ENCODE results near the gene ASB6.

ASB6 gene

DNA sequence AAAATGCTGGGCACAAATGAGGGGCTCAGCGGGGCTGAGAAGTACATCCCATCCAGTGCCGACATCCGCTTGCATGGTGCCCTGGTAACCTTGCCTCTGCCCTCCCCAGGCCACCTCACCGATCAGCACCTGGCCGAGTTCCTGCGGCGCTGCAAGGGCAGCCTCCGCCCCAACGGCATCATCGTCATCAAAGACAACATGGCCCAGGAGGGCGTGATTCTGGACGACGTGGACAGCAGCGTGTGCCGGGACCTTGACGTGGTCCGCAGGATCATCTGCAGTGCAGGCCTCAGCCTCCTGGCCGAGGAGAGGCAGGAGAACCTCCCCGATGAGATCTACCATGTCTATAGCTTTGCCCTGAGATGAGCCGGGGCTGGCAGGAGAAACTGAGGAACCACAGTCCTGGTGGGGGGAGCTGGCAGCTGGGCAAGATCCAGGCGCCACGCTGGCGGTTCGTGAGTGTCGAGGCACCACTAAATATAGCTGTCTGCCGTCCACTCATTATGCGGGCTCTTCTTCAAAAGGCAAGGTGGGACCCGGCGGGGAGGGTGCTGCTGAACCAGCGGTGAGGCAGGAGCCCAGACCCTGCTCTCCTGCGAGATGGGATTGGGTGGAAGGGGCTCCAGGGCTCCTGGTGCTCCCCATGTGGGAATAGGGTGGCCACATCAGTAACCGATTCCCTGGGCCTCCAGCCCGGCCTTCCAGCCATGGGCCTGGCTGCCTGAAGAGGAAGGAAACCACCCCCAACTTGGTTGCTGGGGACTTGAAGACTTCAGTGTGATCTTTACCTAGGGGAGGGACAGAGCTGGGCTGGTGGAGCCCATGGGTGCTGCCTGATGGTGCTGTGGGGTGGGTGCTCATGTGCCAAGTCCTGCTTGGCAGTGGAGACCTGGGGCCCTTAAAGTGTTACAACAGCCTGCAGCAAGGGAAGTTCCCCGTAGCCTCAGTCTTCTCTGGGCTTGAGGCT lies 6.6 kb downstream of the ASB6 start:
- no peak overlapping the region for H3K4me2 ChIP-seq (ENCODE audit: low read depth, low read length, poor library complexity, severe bottlenecking)
- H3F3A ChIP-seq (ENCODE audit: insufficient read depth) = no peaks in the 10 kb centered on the region
- no peaks in the 10 kb centered on the region for H3K36me3 ChIP-seq (ENCODE audit: low read length)
- no peak for TF ChIP-seq EZH2phosphoT487 (conservative IDR thresholded peaks at IDR 0.05; ENCODE audit: low read length)
- TF ChIP-seq, protein P1, sequence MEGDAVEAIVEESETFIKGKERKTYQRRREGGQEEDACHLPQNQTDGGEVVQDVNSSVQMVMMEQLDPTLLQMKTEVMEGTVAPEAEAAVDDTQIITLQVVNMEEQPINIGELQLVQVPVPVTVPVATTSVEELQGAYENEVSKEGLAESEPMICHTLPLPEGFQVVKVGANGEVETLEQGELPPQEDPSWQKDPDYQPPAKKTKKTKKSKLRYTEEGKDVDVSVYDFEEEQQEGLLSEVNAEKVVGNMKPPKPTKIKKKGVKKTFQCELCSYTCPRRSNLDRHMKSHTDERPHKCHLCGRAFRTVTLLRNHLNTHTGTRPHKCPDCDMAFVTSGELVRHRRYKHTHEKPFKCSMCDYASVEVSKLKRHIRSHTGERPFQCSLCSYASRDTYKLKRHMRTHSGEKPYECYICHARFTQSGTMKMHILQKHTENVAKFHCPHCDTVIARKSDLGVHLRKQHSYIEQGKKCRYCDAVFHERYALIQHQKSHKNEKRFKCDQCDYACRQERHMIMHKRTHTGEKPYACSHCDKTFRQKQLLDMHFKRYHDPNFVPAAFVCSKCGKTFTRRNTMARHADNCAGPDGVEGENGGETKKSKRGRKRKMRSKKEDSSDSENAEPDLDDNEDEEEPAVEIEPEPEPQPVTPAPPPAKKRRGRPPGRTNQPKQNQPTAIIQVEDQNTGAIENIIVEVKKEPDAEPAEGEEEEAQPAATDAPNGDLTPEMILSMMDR (IDR thresholded peaks at IDR 0.05; ENCODE audit: insufficient read depth, low read length, poor library complexity, severe bottlenecking) = no peak
- no peak overlapping the region for H3K27ac ChIP-seq (ENCODE audit: low read depth, low read length)
- no peak overlapping the region for H2AFZ ChIP-seq (ENCODE audit: low read depth, low read length, severe bottlenecking)
- peaks cover 47% of the 10 kb centered on the region for H3K79me2 ChIP-seq (ENCODE audit: insufficient read depth, low read length)
- H3K9ac ChIP-seq (ENCODE audit: low read length) = no peak overlapping the region
- 0 out of 2 replicates have a peak, but pooled peaks cover 3% of the 10 kb centered on the region for H4K20me1 ChIP-seq (ENCODE audit: low read depth, low read length)
- H3K4me3 ChIP-seq (ENCODE audit: insufficient read depth, low read length, poor library complexity, severe bottlenecking) = no peak overlapping the region
- no peaks in the 10 kb centered on the region for H3K9me3 ChIP-seq (ENCODE audit: insufficient read depth, low read length)
- no peaks in the 10 kb centered on the region for H3K27me3 ChIP-seq (ENCODE audit: low read length)
- H3K9me2 ChIP-seq (replicated peaks; ENCODE audit: insufficient read depth, low read length) = no peaks in the 10 kb centered on the region

DNA sequence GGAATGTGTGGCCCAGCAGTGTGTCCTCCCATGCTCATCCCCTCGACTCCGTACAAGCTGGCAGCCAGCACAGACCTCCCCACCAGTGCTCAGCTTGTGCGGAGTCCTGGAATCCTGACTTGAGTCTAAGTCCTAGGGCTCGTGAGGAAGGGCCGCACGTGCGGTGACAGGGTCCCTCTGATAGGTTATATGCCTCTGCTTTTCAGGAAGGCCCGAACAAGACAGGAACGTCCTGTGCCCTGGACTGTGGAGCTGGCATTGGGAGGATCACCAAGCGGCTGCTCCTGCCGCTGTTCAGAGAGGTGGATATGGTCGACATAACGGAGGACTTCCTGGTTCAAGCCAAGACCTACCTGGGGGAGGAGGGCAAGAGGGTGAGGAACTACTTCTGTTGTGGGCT lies 8.1 kb downstream of the ASB6 start:
- no peak overlapping the region for H3K27ac ChIP-seq (ENCODE audit: low read depth, low read length)
- TF ChIP-seq, protein P1 (IDR thresholded peaks at IDR 0.05; ENCODE audit: insufficient read depth, low read length, poor library complexity, severe bottlenecking) = no peak
- TF ChIP-seq EZH2phosphoT487 (conservative IDR thresholded peaks at IDR 0.05; ENCODE audit: low read length) = no peak
- H3K27me3 ChIP-seq (ENCODE audit: low read length) = no peaks in the 10 kb centered on the region
- H3K9me2 ChIP-seq (replicated peaks; ENCODE audit: insufficient read depth, low read length) = no peaks in the 10 kb centered on the region
- H3K4me2 ChIP-seq (ENCODE audit: low read depth, low read length, poor library complexity, severe bottlenecking) = no peak overlapping the region
- H3K79me2 ChIP-seq (ENCODE audit: insufficient read depth, low read length) = peaks cover 52% of the 10 kb centered on the region
- H3K9me3 ChIP-seq (ENCODE audit: insufficient read depth, low read length) = no peaks in the 10 kb centered on the region
- 0 out of 2 replicates have a peak, but pooled peaks cover 3% of the 10 kb centered on the region for H4K20me1 ChIP-seq (ENCODE audit: low read depth, low read length)
- H3K4me3 ChIP-seq (ENCODE audit: insufficient read depth, low read length, poor library complexity, severe bottlenecking) = no peak overlapping the region
- H3K36me3 ChIP-seq (ENCODE audit: low read length) = no peaks in the 10 kb centered on the region
- no peaks in the 10 kb centered on the region for H3F3A ChIP-seq (ENCODE audit: insufficient read depth)
- H2AFZ ChIP-seq (ENCODE audit: low read depth, low read length, severe bottlenecking) = no peak overlapping the region
- no peak overlapping the region for H3K9ac ChIP-seq (ENCODE audit: low read length)

DNA sequence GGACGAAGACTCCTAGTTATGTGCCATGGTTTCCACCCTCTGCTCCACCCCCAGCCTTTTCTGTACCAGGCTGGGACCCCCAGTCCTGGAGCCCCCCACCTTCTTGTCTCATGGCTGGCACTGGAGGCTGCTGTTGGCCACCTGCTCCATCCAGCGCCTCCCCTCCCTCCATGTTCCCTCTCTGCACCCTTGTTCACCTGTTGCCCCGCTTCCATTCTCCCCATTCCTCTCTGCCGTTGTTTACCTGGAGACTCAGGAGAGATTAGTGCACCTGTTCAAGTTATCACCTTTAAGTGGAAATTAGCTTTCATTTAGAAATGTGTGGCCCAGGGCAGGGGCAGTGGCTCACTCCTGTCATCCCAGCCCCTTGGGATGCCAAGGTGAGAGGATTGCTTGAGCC lies 8.7 kb downstream of the ASB6 start:
- H3K4me3 ChIP-seq (ENCODE audit: insufficient read depth, low read length, poor library complexity, severe bottlenecking) = no peak overlapping the region
- H3K9ac ChIP-seq (ENCODE audit: low read length) = no peak overlapping the region
- peaks cover 7% of the 10 kb centered on the region; the same call in 1 of the 2 replicates for H4K20me1 ChIP-seq (ENCODE audit: low read depth, low read length)
- H3K36me3 ChIP-seq (ENCODE audit: low read length) = no peaks in the 10 kb centered on the region
- H2AFZ ChIP-seq (ENCODE audit: low read depth, low read length, severe bottlenecking) = no peak overlapping the region
- no peak overlapping the region for H3K4me2 ChIP-seq (ENCODE audit: low read depth, low read length, poor library complexity, severe bottlenecking)
- no peak overlapping the region for H3K27ac ChIP-seq (ENCODE audit: low read depth, low read length)
- no peaks in the 10 kb centered on the region for H3K27me3 ChIP-seq (ENCODE audit: low read length)
- H3K9me2 ChIP-seq (replicated peaks; ENCODE audit: insufficient read depth, low read length) = no peaks in the 10 kb centered on the region
- H3K9me3 ChIP-seq (ENCODE audit: insufficient read depth, low read length) = no peaks in the 10 kb centered on the region
- H3F3A ChIP-seq (ENCODE audit: insufficient read depth) = no peaks in the 10 kb centered on the region
- peaks cover 59% of the 10 kb centered on the region for H3K79me2 ChIP-seq (ENCODE audit: insufficient read depth, low read length)
- TF ChIP-seq, protein P1 (IDR thresholded peaks at IDR 0.05; ENCODE audit: insufficient read depth, low read length, poor library complexity, severe bottlenecking) = no peak
- TF ChIP-seq EZH2phosphoT487 (conservative IDR thresholded peaks at IDR 0.05; ENCODE audit: low read length) = no peak

Measured in SU-DHL-6 (cell line).